ENCODE data around the gene MARCHF9. TPM values are rescaled to one million over a fixed set of nuclear protein-coding genes. Genes with fewer than 3 reads are reported as not detected.
A peak's percentile ranks its signal among the peaks of the same experiment; 100 is the strongest.

The MARCHF9 gene
- polyA plus RNA-seq, 1 of the 3 experiments (the other 2 are of a cell fraction): 24.2 TPM

GRCh38 chr12:57755454-57756372 lies 810 bp downstream of the MARCHF9 start:
- H4K20me1 ChIP-seq (ENCODE audit: insufficient read depth): peaks cover 7% of the 10 kb centered on the region
- peaks cover 8 to 33% of the 10 kb centered on the region in 2 experiments for H3K4me1 ChIP-seq (ENCODE audit: control insufficient read depth in 1 of 2, insufficient read depth in 2 of 2, low read depth in 1 of 2, low read length in 1 of 2)
- H3K79me2 ChIP-seq (ENCODE audit: insufficient read depth): peaks cover 14% of the 10 kb centered on the region
- peak overlapping the region; percentile 97 for H3K4me2 ChIP-seq
- H3K27me3 ChIP-seq (ENCODE audit: insufficient read depth): no peaks in the 10 kb centered on the region
- H3K36me3 ChIP-seq (replicated peaks in 1 of 2; ENCODE audit: control insufficient read depth in 1 of 2, insufficient read depth in 2 of 2, low read length in 1 of 2): peaks cover 6 to 21% of the 10 kb centered on the region in 2 experiments
- POLR2A ChIA-PET: interaction anchor here (1.3 to 1.9 kb wide), 2 partner anchors 11 kb away, joined by 3 to 9 read pairs; partner anchors contain the start of genes CYP27B1 and TSPAN31
- no peak overlapping the region for H2AFZ ChIP-seq (ENCODE audit: low read depth)
- H3F3A ChIP-seq (replicated peaks; ENCODE audit: insufficient read depth): peaks cover 23% of the 10 kb centered on the region
- CTCF ChIA-PET: interaction anchor here (0.6 to 2.0 kb wide), 17 partner anchors 9 to 172 kb away, joined by 3 to 27 read pairs (median 5); partner anchors contain the start of genes CYP27B1, EEF1AKMT3, METTL1 and TSFM
- H3K9ac ChIP-seq: peak overlapping the region; percentile 44; the same call in 1 of the 2 replicates
- H3K4me3 ChIP-seq (ENCODE audit: low read depth in 2 of 2, low read length in 1 of 2): peak overlapping the region; percentile 73 to 79
- WGBS (ENCODE audit: low lambda C conversion rate): 9% methylated on average over 10 of the region's 76 CpGs
- peak overlapping the region in 1 of 2 experiments; percentile 50; a peak in 1 of 4 replicates for H3K27ac ChIP-seq (ENCODE audit: low read depth in 2 of 2, low read length in 1 of 2)
- TF ChIP-seq GATA2 (CRISPR knock-in tag; IDR thresholded peaks at IDR 0.05) (no peak), PBX3 (IDR thresholded peaks at IDR 0.05) (no peak), RFX5 (IDR thresholded peaks at IDR 0.05; ENCODE audit: low read length) (no peak), NFIC (IDR thresholded peaks at IDR 0.05; ENCODE audit: borderline replicate concordance) (no peak), RAD21 (IDR thresholded peaks at IDR 0.05; ENCODE audit: low read length) (no peak), EZH2phosphoT487 (IDR thresholded peaks at IDR 0.05; ENCODE audit: borderline replicate concordance, low read depth) (no peak), SIN3A (IDR thresholded peaks at IDR 0.05; ENCODE audit: borderline replicate concordance, low read depth, low read length) (no peak), NRF1 (IDR thresholded peaks at IDR 0.05; ENCODE audit: low read depth, low read length) (no peak), SMC3 (IDR thresholded peaks at IDR 0.05; ENCODE audit: low read depth, low read length) (no peak), FOXM1 (IDR thresholded peaks at IDR 0.05; ENCODE audit: low read depth) (no peak), FOSL2 (IDR thresholded peaks at IDR 0.05; ENCODE audit: borderline replicate concordance, low read depth) (no peak), ELF1 (IDR thresholded peaks at IDR 0.05) (no peak)
- H3K9me3 ChIP-seq: no peaks in the 10 kb centered on the region
- DNase-seq: peak; percentile 68
- H3K9me2 ChIP-seq: no peaks in the 10 kb centered on the region

GRCh38 chr12:57756406-57757341 lies 1.8 kb downstream of the MARCHF9 start:
- Histone ChIP-seq H3K27ac (ENCODE audit: low read depth in 2 of 2, low read length in 1 of 2) (no peak overlapping the region), H3K4me1 (ENCODE audit: control insufficient read depth in 1 of 2, insufficient read depth in 2 of 2, low read depth in 1 of 2, low read length in 1 of 2) (peaks cover 8 to 27% of the 10 kb centered on the region in 2 experiments), H3K36me3 (replicated peaks in 1 of 2; ENCODE audit: control insufficient read depth in 1 of 2, insufficient read depth in 2 of 2, low read length in 1 of 2) (peaks cover 3 to 20% of the 10 kb centered on the region in 2 experiments), H3K9ac (no peak overlapping the region), H3K4me2 (peak overlapping the region; percentile 97), H3K4me3 (ENCODE audit: low read depth in 2 of 2, low read length in 1 of 2) (peak overlapping the region; percentile 73 to 79), H4K20me1 (ENCODE audit: insufficient read depth) (peaks cover 7% of the 10 kb centered on the region), H2AFZ (ENCODE audit: low read depth) (no peak overlapping the region), H3F3A (replicated peaks; ENCODE audit: insufficient read depth) (peaks cover 23% of the 10 kb centered on the region), H3K27me3 (ENCODE audit: insufficient read depth) (no peaks in the 10 kb centered on the region), H3K79me2 (ENCODE audit: insufficient read depth) (peaks cover 4% of the 10 kb centered on the region), H3K9me3 (no peaks in the 10 kb centered on the region), H3K9me2 (no peaks in the 10 kb centered on the region)
- WGBS (ENCODE audit: low lambda C conversion rate): 83% methylated on average over 20 of the region's 22 CpGs
- CTCF ChIA-PET: interaction anchor here (0.7 to 2.0 kb wide), 17 partner anchors 8 to 173 kb away, joined by 3 to 27 read pairs (median 4); partner anchors contain the start of genes CYP27B1, EEF1AKMT3, METTL1 and TSFM
- POLR2A ChIA-PET: interaction anchor here (1.3 to 1.9 kb wide), 2 partner anchors 10 to 12 kb away, joined by 3 to 9 read pairs; partner anchors contain the start of genes CYP27B1 and TSPAN31
- peak; percentile 82 for DNase-seq
- TF ChIP-seq FOSL2 (IDR thresholded peaks at IDR 0.05; ENCODE audit: borderline replicate concordance, low read depth) (no peak), YY1 (IDR thresholded peaks at IDR 0.05; ENCODE audit: low read depth) (no peak), FOXJ3 (CRISPR knock-in tag; IDR thresholded peaks at IDR 0.05) (no peak), POLR2AphosphoS5 (IDR thresholded peaks at IDR 0.05; ENCODE audit: low read depth, low read length) (no peak), NRF1 (IDR thresholded peaks at IDR 0.05; ENCODE audit: low read depth, low read length) (no peak), MEF2A (IDR thresholded peaks at IDR 0.05; ENCODE audit: borderline replicate concordance, low read depth) (no peak), FOXM1 (IDR thresholded peaks at IDR 0.05; ENCODE audit: low read depth) (no peak), RAD21 (IDR thresholded peaks at IDR 0.05; ENCODE audit: low read length) (0 out of 2 replicates have a peak, but pooled peaks have one; percentile 3), IRF3 (IDR thresholded peaks at IDR 0.05; ENCODE audit: low read depth, low read length) (no peak), ZBTB33 (IDR thresholded peaks at IDR 0.05; ENCODE audit: borderline replicate concordance, low read depth) (peak; percentile 89), TEAD4 (IDR thresholded peaks at IDR 0.05; ENCODE audit: borderline replicate concordance, insufficient read depth) (no peak)

Data from SK-N-SH (cell line).